ENCODE results near the gene ATAD3A.
A peak's percentile ranks its signal among the peaks of the same experiment; 100 is the strongest.
"Not testable (repeated sequence)": the region's sequence is repeated elsewhere in the genome, so short reads cannot be mapped to it uniquely, and the experiment has no call there.

ATAD3A gene

DNA sequence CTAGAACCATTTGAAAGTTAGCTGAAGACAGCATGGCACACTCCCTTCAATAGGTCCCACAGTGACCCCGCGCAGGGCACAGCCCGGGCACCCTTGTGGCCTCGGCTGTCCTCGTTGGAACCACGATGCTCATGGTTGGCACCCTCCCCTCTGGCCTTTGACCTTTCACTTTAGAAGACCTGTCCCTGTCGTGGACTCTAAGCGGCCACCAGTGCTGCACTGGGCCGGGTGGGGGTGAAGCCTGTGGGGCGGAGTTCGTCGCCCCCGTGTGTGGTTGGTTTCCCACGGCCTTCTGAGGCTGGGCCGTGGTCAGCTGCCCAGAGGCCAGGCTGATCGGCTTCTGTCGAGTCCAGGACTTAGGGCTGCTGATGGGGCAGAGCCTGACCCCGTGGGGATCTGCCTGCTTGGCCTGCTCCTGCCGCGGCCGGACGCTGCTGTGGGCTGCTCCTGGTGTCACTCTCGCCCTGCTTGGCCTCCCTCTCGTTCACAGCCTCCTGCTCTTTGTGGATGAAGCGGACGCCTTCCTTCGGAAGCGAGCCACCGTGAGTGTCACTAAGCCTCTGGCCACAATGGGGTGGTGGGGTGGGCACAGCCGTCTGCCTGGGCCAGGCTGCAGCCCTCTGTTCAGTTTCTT lies 12.9 kb downstream of the ATAD3A start:
- DNase-seq: not testable (repeated sequence)

DNA sequence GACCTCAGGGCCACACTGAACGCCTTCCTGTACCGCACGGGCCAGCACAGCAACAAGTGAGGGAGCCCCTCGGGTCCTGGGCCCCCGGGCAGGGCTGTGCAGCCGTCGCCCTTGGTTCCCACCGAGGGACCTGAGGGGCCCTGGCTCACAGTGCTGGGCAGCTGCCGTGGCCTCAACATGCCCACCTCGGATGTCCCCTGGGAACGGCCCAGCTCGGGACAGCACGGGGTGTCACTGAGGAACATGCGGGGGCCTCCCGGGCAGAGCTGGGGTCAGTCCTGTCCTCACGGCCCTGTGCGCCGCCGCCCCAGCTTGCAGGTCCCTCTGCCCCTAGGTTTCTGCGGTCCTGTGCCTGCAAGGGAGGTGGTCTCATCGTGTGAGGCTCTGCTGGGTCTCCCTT lies 14.5 kb downstream of the ATAD3A start:
- not testable (repeated sequence) for DNase-seq

DNA sequence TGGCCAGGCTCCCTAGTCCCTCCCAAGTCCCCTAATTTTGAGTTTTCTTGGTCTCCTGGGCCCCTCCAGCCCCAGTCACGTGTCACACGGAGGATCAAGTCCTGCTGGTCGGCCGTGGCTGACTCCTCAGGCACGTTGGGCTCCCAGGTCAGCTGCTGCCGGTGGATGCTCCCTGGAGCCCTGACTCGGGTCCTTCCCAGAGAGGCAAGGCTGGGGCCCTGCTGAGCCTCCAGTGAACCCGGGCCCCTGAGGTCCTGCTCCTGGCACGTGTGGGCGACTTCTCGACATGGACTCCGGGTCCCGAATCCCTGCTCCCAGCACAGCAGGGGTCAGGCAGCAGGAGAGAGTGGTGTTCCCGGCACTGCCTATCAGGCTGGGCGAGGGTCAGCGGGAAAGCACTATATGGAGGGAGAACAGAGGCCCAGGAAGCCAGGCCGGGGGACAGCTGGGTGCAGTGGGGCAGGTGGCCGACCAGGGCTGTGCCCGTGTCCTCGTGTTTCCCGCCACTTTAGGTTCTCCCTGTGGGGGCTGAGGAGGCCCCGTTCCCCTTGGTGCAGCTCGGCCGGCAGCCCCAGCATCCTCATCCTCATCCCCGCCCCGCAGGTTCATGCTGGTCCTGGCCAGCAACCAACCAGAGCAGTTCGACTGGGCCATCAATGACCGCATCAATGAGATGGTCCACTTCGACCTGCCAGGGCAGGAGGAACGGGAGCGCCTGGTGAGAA lies 15.3 kb downstream of the ATAD3A start:
- DNase-seq: no peak

DNA sequence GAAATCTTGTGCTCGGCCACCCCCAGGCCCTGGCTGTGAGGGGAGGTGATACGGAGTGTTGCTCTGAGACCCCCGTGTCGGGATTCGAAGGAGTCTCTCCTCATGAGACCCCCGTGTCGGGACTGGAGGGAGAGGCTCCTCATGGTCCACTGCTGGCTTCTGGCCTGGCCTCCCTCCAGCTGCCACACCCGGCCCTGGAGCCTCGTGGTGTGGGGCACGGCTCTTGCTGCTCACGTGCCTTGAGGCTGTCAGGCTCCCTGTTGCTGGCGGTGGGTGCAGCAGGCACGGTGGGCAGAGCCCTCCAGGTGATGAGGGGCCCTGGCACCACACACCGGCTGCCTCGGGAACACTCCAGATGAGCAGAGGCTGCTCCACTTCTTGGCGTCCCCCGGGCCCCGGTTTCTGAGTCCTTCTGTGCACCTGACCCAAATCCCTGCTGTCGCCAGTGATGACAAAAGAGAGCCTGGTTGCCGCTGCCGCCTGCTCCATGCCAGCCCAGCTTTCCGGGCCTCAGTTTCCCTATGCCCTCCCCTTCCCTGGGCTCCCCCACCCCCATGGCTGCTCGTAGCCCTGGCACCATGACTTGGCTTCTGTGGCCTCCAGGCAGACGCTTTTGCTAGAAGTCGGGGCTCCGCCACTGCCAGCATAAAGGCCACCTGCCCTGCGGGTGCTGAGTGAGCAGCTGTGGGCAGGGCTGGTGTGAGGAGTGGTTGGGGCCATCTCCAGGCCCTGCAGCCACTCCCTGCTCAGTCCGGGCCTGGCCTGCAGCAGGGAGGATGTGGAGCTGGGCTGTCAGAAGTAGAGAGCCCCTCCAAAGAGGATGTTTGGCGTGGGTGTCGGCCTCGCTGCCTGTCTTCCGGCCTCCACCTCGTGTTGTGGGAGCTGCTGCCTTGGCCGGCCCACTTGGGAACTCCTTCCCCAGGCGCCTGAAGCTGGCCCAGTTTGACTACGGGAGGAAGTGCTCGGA lies 16.6 kb downstream of the ATAD3A start:
- DNase-seq: no peak

DNA sequence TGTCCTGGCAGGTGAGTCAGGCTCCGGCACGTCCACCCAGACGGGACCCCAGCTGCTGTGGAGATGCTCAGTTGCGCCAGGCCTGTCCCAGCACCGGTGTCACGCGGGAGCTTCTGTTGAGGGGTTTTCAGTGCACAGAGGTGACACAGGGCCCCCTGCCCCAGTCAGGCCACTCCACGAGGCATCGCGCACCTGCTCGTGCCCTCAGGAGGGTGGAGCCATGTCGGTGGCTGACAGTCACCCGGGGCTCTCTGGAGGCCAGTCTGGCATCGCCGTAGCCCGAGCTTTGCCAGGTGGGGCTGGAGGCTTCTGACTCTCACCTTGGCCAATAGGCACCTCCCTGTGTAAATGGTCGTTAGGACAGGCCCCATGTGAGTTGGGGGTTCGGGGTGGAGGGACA lies 17.4 kb downstream of the ATAD3A start:
- no peak for DNase-seq

DNA sequence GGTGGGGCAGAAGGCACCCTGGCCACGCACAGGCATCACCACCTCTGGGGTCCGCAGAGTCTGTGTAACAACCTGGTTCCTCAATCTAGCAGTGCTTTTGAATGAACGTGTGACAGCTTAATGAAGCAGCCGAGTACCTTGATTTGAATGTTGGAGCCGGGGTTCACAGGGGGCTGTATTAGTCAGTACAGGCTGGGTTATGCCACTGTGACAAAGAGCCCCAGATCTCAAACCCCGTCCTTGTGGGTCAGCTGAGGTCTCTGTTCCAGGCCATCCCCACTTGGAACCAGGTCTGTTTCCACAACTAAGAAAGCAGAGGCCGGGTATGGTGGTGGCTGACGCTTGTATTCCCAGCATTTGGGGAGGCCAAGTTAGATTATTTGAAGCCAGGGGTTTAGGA lies 18.0 kb downstream of the ATAD3A start:
- no peak for DNase-seq

DNA sequence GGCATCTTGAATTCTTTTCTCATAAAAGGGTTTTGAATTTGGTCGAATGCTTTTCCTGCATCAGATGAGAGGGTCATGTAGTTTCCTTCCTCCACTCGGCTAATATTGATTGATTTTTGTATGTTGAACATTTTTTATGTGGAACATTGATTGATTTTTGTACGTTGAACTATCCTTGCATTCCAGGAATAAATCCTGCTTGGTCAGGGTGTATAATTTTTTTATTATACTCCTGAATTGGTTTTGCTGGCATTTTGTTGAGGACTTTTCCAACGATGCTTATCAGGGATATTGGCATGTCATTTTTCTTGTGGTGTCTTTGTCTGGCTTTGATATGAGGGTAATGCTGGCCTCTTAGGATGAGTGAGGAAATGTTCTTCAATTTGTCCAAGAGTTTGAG lies 20.0 kb downstream of the ATAD3A start:
- no peak for DNase-seq

DNA sequence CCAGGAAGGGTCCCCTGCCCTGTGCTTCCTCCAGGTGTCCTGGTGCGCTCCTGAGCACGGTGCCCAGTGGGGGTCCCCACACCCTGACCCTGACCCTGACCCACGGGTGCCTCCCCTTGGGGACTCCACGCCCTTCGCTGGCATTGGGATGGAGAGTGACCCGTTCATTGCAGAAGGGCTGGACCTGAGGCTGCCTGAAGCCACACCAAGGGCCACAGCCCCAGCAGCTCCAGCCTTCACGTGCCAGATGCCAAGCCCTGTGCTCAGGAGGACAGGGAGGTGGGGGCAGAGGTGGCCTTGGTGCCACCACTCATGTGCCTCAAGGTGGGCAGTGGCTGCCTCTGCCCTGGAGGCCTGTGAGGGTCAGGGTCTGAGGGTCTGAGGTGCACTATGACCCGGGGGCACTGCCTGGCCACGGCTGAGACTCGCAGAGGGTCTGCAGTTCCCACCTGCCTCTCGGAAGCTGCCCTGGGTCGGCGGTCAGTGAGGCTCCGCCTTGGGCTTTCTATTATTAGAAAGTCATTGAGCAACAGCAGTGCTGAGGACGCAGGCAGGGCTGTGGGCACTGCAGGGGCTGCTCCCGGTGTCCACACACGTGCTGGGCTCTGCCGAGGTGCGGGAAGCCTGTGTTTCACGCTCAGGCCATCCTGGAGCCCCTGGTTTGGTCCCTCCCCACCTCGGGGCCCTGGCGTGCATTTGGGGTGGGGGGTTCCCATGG lies 21.4 kb downstream of the ATAD3A start:
- not testable (repeated sequence) for DNase-seq

DNA sequence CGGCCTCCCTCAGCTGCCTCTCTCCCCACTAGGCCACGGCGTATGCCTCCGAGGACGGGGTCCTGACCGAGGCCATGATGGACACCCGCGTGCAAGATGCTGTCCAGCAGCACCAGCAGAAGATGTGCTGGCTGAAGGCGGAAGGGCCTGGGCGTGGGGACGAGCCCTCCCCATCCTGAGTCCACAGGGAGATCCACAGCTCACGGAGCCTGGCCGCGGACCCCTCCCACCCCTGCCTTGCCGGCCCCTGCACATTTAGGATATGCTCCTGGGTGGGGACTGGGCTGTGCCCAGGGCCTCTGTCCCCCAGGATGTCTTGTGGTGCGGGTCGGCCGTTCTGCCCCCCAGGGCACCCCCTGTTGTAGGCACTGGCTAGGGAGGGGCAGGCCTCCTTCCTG lies 21.9 kb downstream of the ATAD3A start:
- DNase-seq: not testable (repeated sequence)

DNA sequence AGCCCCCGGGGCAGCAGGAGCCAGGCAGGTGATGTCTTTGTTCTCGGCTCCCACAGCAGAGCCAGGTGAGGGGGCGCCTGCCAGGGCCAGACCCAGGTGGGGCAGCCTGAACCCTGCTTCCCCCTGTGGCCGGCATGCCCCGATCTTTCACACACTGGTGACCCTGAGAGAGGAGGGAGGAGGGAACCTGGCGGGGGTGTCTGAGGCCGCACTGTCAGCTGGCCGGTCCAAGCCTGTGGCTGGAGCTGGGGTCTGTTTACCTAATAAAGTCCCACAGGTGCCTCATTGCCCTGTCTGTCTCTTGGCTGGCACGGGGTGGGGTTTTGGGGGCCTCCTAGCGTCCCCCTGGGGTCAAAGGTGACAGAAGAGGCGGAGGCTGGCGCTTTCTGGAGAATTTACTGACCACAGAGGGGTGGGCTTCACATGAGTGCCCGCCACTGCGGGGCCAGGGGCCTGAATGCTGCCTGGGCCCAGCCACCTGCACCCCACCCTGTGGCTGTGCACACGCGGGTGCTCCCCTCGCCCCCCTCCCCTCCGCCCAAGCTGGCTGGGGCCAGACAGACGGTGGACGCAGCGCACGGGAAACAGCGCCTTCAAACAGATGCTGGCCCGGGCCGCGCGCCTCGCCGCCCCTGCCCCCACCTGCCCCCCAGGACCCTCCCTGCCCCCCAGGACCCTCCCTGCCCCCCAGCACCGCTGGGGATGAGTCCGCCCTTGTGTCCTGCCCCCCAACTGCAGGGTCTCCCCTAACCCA lies 22.6 kb downstream of the ATAD3A start:
- no peak for DNase-seq

DNA sequence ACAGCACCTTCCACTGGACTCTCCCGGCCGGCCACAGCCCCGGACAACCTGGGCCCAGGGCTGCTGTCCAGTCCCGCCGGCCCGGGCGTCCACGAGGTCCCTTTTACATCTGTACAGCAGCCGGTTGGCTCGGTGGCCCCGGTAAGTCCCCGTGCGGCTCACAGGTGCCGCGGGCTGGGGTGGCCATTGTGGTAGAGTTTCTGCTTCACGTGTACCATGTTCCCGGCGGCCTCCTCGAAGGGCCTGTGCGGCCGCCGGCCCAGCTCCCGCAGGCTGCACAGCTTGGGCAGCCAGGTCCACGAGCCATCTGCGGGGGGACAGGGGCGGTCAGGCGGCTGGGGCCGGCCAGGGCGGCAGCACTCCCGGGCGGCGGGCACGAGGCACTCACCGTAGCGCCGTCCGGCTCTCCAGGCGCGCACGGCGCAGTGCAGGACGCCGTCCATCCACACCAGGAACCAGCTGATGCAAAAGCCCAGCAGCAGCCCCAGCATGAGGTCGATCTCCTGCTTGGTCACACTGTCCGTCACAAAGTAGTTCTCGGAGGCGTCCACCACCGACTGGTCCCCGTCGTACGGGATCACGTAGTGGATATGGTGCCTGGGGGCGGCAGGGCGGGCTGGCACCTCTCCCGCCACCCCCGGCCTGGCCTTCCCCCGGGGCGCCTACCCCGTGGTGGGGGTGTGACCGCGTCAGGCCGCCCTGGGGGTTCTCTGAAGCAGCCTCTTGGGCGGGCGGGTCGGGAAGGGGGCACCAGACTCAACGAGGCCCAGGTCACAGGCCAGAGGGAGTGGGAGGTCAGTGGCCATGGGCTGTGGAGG lies 23.4 kb downstream of the ATAD3A start:
- no peak for DNase-seq

DNA sequence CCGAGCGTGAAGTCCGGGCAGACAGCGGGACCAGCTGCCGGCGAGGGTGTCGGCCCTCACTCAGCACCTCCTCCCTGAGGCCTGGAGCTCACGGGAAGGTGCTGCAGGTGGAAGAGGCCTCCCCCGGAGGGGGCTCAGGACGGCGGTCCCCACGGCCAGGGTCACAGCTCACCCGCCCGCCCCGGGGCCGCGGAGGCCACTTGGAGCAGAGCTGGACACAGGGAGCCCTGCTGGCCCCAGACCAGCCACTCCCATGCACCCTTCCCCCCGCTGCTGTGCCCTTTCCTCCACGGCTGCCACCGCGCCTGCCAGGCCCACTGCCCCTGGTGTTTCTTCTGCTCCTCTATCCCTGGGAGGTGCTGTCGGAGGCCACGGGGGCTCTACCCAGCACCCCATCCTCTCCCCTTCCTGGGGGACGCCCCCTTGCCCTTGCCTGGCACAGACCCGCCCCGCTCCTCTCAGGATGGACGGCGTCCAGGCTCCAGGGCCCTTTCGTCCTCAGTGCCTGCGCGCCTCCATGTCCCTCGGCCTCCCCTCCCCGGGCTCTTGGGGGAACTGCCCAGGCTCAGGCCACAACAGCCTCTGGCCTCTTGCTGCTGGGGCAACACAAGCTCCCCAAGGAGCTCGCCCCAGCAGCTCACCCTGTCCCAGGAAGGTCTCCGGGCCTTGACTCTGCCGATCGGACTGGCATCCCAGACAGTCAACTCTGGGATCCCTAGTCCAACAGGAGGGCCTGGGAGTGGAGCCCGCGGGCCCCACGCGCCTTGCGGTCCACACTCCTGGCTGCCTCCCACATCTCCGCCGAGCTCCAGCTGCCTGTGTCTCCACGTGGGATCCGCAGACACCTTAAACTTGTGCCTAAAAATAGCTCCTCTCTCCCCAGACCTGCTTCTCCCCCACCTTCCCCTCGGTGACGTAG lies 24.3 kb downstream of the ATAD3A start:
- DNase-seq: no peak

DNA sequence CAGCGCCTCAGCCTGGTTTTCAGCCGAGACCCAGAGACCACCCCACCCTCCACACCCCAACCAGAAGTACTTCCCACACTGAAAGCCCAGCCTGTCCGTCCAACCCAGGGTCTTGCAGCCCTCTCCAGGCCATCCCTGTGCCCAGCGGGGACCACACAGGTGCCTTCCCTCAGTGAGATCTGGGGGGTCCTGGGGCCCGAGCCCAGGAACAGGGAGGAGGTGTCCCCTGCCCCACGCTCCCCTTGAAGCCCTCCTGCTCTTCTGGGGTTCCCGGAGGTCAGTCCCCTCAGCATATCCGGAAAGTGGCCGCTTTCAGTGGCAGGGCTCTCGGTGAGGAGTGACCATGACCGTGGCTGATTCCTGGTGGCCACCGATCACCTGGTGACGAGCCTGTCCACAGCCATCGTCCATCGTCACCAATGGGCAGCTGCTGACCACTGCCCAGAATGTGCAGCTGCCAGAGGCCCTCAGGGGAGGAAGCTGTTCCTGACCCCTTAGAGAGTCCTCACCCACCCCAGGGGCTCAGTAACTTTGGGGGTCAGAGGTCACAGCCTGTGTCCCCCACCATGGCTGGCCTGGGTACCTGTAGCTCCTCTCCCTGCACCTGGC lies 25.1 kb downstream of the ATAD3A start:
- no peak for DNase-seq

DNA sequence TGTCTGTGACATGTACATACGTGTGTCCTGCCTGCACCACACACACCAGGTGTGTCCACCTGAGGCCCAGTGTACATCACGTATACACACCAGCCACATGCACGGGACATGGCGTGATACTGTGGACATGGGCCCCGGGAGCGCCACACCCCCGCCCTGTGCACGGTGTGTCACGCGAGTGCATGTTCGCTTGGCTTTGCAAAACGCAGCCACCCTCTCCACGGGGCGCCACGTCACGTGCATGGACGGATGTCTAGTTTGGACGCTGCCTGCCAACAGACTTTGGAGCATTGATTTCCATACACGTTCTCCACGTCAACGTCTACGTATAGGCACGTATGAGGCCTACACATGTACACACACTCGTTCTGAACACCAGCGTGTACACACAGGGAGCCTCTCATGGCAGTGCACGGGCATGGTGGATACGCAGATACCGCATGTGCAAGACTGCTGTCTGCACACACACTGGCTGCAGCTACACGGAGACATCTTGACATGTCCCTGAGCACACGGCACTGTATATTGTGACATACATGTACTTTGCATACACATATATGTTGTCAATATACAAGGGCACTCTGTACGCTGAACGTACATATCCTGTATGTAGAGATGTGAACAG lies 25.8 kb downstream of the ATAD3A start:
- no peak for DNase-seq

DNA sequence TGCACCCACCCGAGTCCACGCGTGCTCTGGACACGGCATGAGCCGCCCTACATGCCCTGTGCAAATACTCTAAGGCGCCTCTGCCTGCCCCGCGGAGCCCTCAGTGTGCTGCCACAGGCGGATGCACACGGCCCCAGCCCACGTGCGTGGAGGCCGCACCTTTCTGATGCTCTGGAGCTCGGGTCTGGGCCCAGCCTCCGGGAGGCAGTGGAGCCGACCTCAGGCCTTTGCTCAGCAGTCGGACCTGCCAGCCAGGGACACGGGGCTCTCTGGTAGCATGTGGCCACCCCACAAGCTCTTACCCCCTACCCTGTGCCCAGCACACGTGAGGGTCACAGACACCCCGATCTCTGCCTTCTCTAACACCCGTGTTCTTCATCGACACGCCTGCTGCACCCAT lies 26.4 kb downstream of the ATAD3A start:
- DNase-seq: no peak

DNA sequence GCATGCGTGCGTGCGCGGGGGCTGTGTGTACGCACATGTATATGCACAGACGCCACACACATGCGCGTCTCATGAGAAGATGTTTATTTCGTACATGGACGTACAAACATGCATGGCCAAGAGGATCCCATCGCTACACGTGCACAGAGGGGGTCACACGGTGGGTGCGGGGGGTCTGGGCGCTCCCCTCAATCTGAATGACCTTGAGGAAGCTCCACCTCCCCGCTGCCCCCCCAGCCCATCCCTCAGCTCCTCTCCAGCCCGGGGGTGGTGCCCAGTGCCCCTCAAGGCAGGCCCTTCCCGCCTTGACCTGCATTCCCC lies 27.0 kb downstream of the ATAD3A start:
- DNase-seq: no peak

DNA sequence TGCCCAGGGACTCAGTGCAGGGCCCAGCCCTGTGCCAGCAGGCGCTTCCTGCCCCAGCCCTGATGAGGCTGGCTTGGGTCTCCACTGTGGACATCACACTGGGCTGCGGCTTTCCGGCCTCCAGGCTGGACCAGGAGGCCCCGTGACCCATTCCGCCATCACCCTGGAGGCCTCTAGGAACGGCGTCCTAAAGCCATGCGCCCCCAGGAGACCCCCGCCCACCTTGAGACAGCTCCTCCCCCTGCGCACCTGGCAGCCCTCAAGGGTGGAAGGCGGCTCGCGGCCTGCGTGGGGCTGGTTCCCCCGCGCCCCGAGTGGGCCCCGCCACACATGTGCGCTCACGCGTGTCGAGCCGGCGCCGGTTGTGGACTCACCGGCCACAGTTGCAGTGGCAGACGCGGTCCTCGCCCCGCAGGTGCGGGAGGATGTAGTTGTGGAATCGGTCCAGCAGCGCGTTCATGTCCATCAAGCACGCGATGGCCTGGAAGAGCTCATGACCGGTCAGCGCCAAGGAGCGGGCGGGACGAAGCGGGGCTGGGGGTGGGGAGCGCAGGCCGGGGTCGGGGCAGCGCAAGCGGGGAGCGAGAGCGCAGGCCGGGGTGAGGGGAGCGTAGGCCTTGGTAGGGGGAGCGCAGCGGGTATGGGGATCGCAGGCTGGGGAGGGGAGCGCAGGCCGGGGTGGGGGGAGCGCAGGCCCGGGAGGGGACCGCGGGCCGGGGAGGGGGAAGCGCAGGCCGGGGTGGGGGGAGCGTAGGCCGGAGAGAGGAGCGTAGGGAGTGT lies 27.5 kb downstream of the ATAD3A start:
- DNase-seq: peak; percentile 51

DNA sequence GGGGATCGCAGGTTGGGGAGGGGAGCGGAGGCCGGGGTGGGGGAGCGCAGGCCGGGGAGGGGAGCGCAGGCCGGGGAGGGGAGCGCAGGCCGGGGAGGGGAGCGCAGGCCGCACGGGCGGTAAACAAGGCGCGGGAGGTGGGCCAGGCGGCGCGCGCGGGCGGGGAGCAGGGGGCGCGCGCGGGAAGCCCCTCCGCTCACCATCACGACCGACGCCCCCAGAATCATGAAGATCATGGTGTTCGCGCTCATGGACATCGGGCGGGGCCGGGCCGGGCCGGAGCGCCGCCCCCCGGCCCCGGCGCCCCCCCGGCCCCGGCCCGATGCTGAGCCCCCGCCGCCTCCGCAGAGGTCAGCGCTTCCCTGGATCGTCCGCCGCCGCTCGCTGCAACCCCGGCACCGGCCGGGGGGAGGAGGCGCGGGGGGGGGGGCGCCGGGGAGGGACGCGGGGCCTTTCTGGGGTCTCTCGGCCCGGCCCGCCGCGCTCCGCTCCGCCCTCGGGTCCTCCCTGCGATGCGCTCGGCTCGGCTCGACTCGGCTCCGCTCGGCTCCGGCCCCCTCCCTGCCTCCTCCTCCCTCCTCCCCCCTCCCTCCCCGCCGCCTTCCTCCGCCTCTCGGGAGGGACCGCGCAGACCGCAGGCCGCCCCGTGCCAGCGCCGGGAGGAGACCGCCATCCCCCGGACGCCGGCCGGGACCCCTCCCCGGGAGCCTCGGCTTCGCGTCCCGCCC lies 28.3 kb downstream of the ATAD3A start, which contains the start of gene TMEM240:
Gene TMEM240, minus strand, starts transcription at position 535 of the 728 bp plus-strand sequence. Its CDS starts 278 bp downstream, at position 257.
- peak; percentile 65 for DNase-seq
